PC-3 (cell line): ENCODE results near the gene CHIA.

Experiments used
- CTCF ChIP-seq: fragments of 300-600 bp; sonication (generic); conservative IDR thresholded peaks from 2 replicates; pipeline ENCODE4 v1.5.1; 2017; ENCODE audit warnings: antibody characterized with exemption, low read depth, mild to moderate bottlenecking, low read length
- EZH2phosphoT487 ChIP-seq: fragments of 300-600 bp; sonication (generic); IDR thresholded peaks from 2 replicates; pipeline ENCODE4 v1.6.1; 2018; ENCODE audit warnings: mild to moderate bottlenecking, antibody characterized with exemption, low read length, borderline replicate concordance

- TF ChIP-seq CTCF (no peak), EZH2phosphoT487 (no peak)
Measured at GRCh38 chr1:111351700-111352099, 61.0 kb downstream of the CHIA start.
